ENCODE measurements around the gene APLP1. TPM values are rescaled to one million over a fixed set of nuclear protein-coding genes. Genes with fewer than 3 reads are reported as not detected.

APLP1 gene
- total RNA-seq, 1 donor from 2014 or later = 11.5 TPM

DNA sequence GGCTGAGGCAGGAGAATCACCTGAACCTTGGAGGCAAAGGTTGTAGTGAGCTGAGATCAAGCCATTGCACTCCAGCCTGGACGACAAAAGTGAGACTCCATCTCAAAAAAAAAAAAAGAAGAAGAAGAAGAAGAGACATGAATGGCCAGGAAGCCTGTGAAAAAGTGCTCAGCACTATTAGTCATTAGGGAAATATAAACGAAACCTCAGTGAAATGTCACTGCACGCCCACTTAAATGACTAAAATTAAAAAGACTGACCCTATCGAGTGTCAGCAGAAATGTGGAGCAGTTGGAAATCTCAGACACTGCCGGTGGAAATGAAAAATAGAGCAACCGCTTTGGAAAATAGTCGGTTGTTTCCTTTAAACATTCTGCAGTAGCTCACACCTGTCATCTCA, 45.2 kb downstream of the APLP1 start:
- no peak for DNase-seq (ENCODE audit: low spot score)
- Mint-ChIP-seq H3K36me3 (ENCODE audit: low read depth, unreplicated experiment) (no peaks in the 10 kb centered on the region), H3K4me1 (ENCODE audit: unreplicated experiment) (peaks cover 2% of the 10 kb centered on the region), H3K27ac (ENCODE audit: unreplicated experiment) (no peak overlapping the region), H3K4me3 (ENCODE audit: unreplicated experiment) (no peak overlapping the region), H3K9me3 (ENCODE audit: unreplicated experiment) (no peaks in the 10 kb centered on the region), H3K27me3 (ENCODE audit: unreplicated experiment) (peaks cover 3% of the 10 kb centered on the region)
- TF ChIP-seq CTCF (IDR thresholded peaks at IDR 0.05; ENCODE audit: unreplicated experiment) = no peak

GRCh38 chr19:35915443-35915842, 47.1 kb downstream of the APLP1 start:
- no peak for DNase-seq (ENCODE audit: low spot score)
- H3K4me3 Mint-ChIP-seq (ENCODE audit: unreplicated experiment) = no peak overlapping the region
- TF ChIP-seq CTCF (IDR thresholded peaks at IDR 0.05; ENCODE audit: unreplicated experiment) = no peak
- no peaks in the 10 kb centered on the region for H3K9me3 Mint-ChIP-seq (ENCODE audit: unreplicated experiment)
- H3K4me1 Mint-ChIP-seq (ENCODE audit: unreplicated experiment) = no peaks in the 10 kb centered on the region
- no peaks in the 10 kb centered on the region for H3K36me3 Mint-ChIP-seq (ENCODE audit: low read depth, unreplicated experiment)
- H3K27ac Mint-ChIP-seq (ENCODE audit: unreplicated experiment) = no peak overlapping the region
- H3K27me3 Mint-ChIP-seq (ENCODE audit: unreplicated experiment) = no peaks in the 10 kb centered on the region

GRCh38 chr19:35919306-35919705, 50.9 kb downstream of the APLP1 start:
- Mint-ChIP-seq H3K4me1 (ENCODE audit: unreplicated experiment) (no peaks in the 10 kb centered on the region), H3K27ac (ENCODE audit: unreplicated experiment) (no peak overlapping the region), H3K9me3 (ENCODE audit: unreplicated experiment) (no peaks in the 10 kb centered on the region), H3K4me3 (ENCODE audit: unreplicated experiment) (no peak overlapping the region), H3K36me3 (ENCODE audit: low read depth, unreplicated experiment) (no peaks in the 10 kb centered on the region), H3K27me3 (ENCODE audit: unreplicated experiment) (no peaks in the 10 kb centered on the region)
- no peak for DNase-seq (ENCODE audit: low spot score)
- no peak for TF ChIP-seq CTCF (IDR thresholded peaks at IDR 0.05; ENCODE audit: unreplicated experiment)

GRCh38 chr19:35921012-35921411, 52.6 kb downstream of the APLP1 start:
- H3K27ac Mint-ChIP-seq (ENCODE audit: unreplicated experiment) = no peak overlapping the region
- H3K9me3 Mint-ChIP-seq (ENCODE audit: unreplicated experiment) = no peaks in the 10 kb centered on the region
- no peaks in the 10 kb centered on the region for H3K36me3 Mint-ChIP-seq (ENCODE audit: low read depth, unreplicated experiment)

GRCh38 chr19:35925501-35925900, 57.1 kb downstream of the APLP1 start:
- no peak overlapping the region for H3K4me3 Mint-ChIP-seq (ENCODE audit: unreplicated experiment)
- no peak for TF ChIP-seq CTCF (IDR thresholded peaks at IDR 0.05; ENCODE audit: unreplicated experiment)
- no peaks in the 10 kb centered on the region for H3K9me3 Mint-ChIP-seq (ENCODE audit: unreplicated experiment)
- H3K4me1 Mint-ChIP-seq (ENCODE audit: unreplicated experiment) = peaks cover 3% of the 10 kb centered on the region
- peaks cover 7% of the 10 kb centered on the region for H3K27me3 Mint-ChIP-seq (ENCODE audit: unreplicated experiment)
- peak overlapping the region; percentile 37 for H3K27ac Mint-ChIP-seq (ENCODE audit: unreplicated experiment)
- no peak for DNase-seq (ENCODE audit: low spot score)
- H3K36me3 Mint-ChIP-seq (ENCODE audit: low read depth, unreplicated experiment) = no peaks in the 10 kb centered on the region

More at GRCh38 chr19:35921012-35921411, 52.6 kb downstream of the APLP1 start:
- peaks cover 5% of the 10 kb centered on the region for H3K27me3 Mint-ChIP-seq (ENCODE audit: unreplicated experiment)
- TF ChIP-seq CTCF (IDR thresholded peaks at IDR 0.05; ENCODE audit: unreplicated experiment) = no peak
- no peak for DNase-seq (ENCODE audit: low spot score)
- H3K4me3 Mint-ChIP-seq (ENCODE audit: unreplicated experiment) = no peak overlapping the region
- no peaks in the 10 kb centered on the region for H3K4me1 Mint-ChIP-seq (ENCODE audit: unreplicated experiment)

Data from endothelial cell (in vitro differentiated cells).